ENCODE results near the gene NRL. TPM values are rescaled to one million over a fixed set of nuclear protein-coding genes. Genes with fewer than 3 reads are reported as not detected.

The NRL gene
- 1 to 10 TPM in 3 of 4 donors, not detected in 1; 1.0 to 3.0 (median 1.1) TPM for total RNA-seq

DNA sequence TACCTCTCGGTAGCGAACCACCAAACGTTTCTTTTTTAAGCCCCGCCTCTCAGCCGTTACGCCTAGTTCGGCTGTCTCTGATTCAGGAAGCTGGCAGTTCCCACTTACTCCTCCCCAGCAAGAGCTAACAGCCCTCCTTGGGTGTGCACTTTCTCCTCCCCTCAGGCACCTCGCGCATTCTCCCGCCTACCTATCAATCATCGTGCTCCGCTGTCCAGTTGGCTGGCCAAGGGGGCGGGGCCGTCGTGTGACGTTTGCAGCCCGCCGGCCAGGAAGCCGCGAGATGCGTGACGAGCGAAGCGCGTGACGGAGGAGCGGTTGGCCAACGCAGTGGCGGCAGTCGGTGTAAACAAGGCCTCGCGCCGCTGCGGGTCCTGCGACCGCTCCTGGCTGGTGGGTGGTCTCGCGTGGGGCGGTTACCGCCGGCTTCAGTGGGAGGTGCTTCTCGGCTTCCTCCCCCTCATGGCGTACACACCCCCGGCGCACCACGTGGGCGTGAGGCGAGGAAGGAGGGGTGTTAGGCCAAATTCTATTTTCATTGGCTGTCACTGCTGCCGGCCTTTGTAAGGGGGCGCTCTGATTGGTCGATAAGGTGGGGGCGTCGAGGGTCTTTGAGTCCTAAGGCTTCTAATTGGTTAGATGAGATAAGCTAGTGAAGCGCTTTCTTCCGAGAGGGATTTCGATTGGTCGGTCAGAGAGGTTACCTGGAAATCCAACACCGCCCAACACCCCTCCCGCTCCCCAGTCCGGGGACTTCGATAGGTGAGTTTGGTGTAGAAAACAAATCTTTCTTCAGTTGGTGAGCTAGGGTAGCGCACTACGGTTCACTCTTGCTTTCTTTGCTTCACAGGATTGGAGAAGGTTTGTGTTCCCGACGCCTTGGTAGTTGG lies at the start of gene NRL, which contains the start of gene DCAF11:
TSS of gene NRL (minus strand) at position 418 of the 890 bp plus-strand sequence. CDS start 32,101 bp downstream, outside the sequence.
TSS of gene DCAF11 (plus strand) at position 246 of the 890 bp plus-strand sequence. CDS start 818 bp downstream, outside the sequence.
- TF ChIP-seq CTCF (IDR thresholded peaks at IDR 0.05; ENCODE audit: low read depth), result no peak

DNA sequence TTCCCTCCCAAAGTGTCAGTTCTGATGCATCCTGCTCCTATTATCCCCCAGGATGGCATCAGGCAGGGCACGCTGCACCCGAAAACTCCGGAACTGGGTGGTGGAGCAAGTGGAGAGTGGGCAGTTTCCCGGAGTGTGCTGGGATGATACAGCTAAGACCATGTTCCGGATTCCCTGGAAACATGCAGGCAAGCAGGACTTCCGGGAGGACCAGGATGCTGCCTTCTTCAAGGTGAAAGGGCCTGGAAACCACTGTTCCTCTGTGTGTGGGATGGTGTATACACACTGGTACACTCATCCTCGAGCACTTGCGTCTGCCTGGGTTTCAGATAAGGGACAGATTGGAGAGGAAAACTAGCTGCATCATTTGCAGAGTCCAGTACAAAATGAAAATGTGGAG lies 47.3 kb upstream of the NRL start:
- no peak for TF ChIP-seq CTCF (IDR thresholded peaks at IDR 0.05; ENCODE audit: low read depth)

- TF ChIP-seq CTCF (IDR thresholded peaks at IDR 0.05; ENCODE audit: low read depth), result no peak
Observed at GRCh38 chr14:24160850-24161804, 46.4 kb upstream of the NRL start, which contains the start of gene IRF9. Gene IRF9 (plus strand): TSS chr14:24161265. CDS start chr14:24162145, 880 bp downstream.

- TF ChIP-seq CTCF (IDR thresholded peaks at IDR 0.05; ENCODE audit: low read depth), result no peak
Observed at GRCh38 chr14:24160499-24160849, 45.7 kb upstream of the NRL start.

DNA sequence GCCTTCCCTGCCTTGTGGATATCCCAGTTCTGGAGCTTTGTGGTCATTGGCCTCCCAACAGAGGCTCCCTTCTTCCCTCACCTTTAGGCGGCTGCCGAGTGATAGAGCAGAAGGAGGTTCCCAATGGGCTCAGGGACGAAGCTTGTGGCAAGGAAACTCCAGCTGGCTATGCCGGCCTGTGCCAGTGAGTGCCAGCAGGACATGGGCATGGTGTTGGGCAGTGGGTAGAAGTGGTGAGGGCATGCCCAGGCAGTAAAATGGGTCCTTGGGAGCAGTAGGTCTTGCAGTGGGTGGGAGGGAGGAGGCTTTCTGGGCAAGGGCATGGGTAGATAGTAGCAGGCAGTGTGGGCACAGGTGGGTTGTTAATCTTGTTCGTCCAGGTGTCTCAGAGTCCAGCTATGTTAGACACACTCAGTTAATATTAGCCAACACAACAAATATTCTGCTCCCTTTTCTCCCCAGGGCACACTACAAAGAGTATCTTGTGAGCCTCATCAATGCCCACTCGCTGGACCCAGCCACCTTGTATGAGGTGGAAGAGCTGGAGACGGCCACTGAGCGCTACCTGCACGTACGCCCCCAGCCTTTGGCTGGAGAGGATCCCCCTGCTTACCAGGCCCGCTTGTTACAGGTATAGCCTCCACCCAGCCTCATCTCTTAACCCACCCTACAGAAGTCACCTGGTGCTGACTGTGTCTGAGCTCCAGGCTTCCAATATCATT lies 45.2 kb upstream of the NRL start:
- TF ChIP-seq CTCF (IDR thresholded peaks at IDR 0.05; ENCODE audit: low read depth), result no peak

DNA sequence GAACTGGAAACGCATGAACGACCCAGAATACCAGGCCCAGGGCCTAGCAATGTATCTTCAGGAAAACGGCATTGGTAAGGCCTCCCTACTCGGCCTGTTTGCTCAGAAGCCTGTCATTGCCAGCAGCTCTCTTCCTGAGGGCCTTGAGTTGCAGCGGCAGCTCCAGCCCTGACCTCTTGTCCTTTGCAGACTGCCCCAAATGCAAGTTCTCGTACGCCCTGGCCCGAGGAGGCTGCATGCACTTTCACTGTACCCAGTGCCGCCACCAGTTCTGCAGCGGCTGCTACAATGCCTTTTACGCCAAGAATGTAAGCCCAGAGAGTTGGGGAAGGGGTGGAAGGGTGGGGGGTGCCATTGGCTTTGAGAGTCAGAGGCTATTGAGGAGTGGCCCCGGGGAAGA lies 42.6 kb upstream of the NRL start:
- TF ChIP-seq CTCF (IDR thresholded peaks at IDR 0.05; ENCODE audit: low read depth), result no peak
